Urinary bladder (tissue), 4 donors: ENCODE results near the gene CDKL4. TPM values are rescaled to one million over a fixed set of nuclear protein-coding genes. Genes with fewer than 3 reads are reported as not detected.
"Not testable (repeated sequence)": the region's sequence is repeated elsewhere in the genome, so short reads cannot be mapped to it uniquely, and the experiment has no call there.

Experiments used
- DNase-seq: peaks from one replicate; pipeline ENCODE4 v3.0.0-alpha.2; 2015; ENCODE audit errors: extremely low spot score
- H3K27ac ChIP-seq: one replicate; pipeline ENCODE4 v1.5.1; 2013; ENCODE audit warnings: low read depth, mild to moderate bottlenecking, moderate library complexity
- H3K36me3 ChIP-seq: one replicate; pipeline ENCODE4 v1.6.1; 2013; ENCODE audit warnings: mild to moderate bottlenecking, moderate library complexity; ENCODE audit not compliant: insufficient read depth
- H3K4me1 ChIP-seq: one replicate; pipeline ENCODE4 v1.6.1; 2013; ENCODE audit warnings: mild to moderate bottlenecking, moderate library complexity; ENCODE audit not compliant: insufficient read depth
- H3K4me3 ChIP-seq: one replicate; pipeline ENCODE4 v1.5.1; 2013; ENCODE audit warnings: low read depth, low read length
- WGBS: extraction: QIAGEN DNeasy Blood & Tissue Kit; methylation state at CpG from one replicate; pipeline ENCODE4 v1.1.7; 2013; 5-methylcytosine and 5-hydroxymethylcytosine counted together
- polyA plus RNA-seq: library from polyadenylated mRNA; stranded (reverse); fragments of 200-250 nt; gene quantifications from one replicate; pipeline ENCODE4 v1.2.3, GENCODE V29; 2013
- small RNA-seq: library from RNA; depleted of rRNA; stranded (forward); fragments of <200 nt; gene quantifications from one replicate; pipeline ENCODE3, GENCODE V24; 2014
- total RNA-seq: library from RNA; depleted of rRNA; stranded (reverse); fragments of >200 nt; gene quantifications from one replicate; pipeline ENCODE4 v1.2.3, GENCODE V29; 2014
- donor health status: healthy with polysubstance abuse.
- donor health status: healthy.

CDKL4 gene
- total and polyA plus RNA-seq, 2 donors = 0.11 to 7.5 TPM

GRCh38 chr2:39139511-39140237, 104.1 kb downstream of the CDKL4 start:
- no peak overlapping the region for H3K4me3 ChIP-seq
- DNase-seq = no peak
- H3K27ac ChIP-seq = no peak overlapping the region
- no peaks in the 10 kb centered on the region for H3K4me1 ChIP-seq
- 24% methylated on average over 2 of the region's 2 CpGs for WGBS
- no peaks in the 10 kb centered on the region for H3K36me3 ChIP-seq

- H3K4me3 ChIP-seq = no peak overlapping the region
- H3K36me3 ChIP-seq = no peaks in the 10 kb centered on the region
- 86% methylated on average over 8 of the region's 8 CpGs for WGBS
- no peak for DNase-seq
- H3K27ac ChIP-seq = no peak overlapping the region
- H3K4me1 ChIP-seq = no peaks in the 10 kb centered on the region
Measured at GRCh38 chr2:39138837-39139211, 104.9 kb downstream of the CDKL4 start.

- not testable (repeated sequence) for DNase-seq, H3K4me3 ChIP-seq, H3K4me1 ChIP-seq, H3K36me3 ChIP-seq, H3K27ac ChIP-seq
- WGBS = 95% methylated on average over 18 of the region's 18 CpGs
Measured at GRCh38 chr2:39138187-39138836, 105.5 kb downstream of the CDKL4 start.

- 77% methylated on average over 5 of the region's 5 CpGs for WGBS
- no peak for DNase-seq
- Histone ChIP-seq H3K4me3 (no peak overlapping the region), H3K4me1 (no peaks in the 10 kb centered on the region), H3K36me3 (no peaks in the 10 kb centered on the region), H3K27ac (no peak overlapping the region)
Measured at GRCh38 chr2:39136799-39137198, 107.0 kb downstream of the CDKL4 start.

GRCh38 chr2:39135690-39136259, 108.0 kb downstream of the CDKL4 start:
- Histone ChIP-seq H3K36me3 (no peaks in the 10 kb centered on the region), H3K4me1 (no peaks in the 10 kb centered on the region), H3K27ac (no peak overlapping the region), H3K4me3 (no peak overlapping the region)
- WGBS = 68% methylated on average over 5 of the region's 5 CpGs
- DNase-seq = no peak

- WGBS = 82% methylated on average over 3 of the region's 3 CpGs
- Histone ChIP-seq H3K36me3 (no peaks in the 10 kb centered on the region), H3K4me3 (no peak overlapping the region), H3K27ac (no peak overlapping the region), H3K4me1 (no peaks in the 10 kb centered on the region)
- no peak for DNase-seq
Measured at GRCh38 chr2:39133215-39133851, 110.4 kb downstream of the CDKL4 start.

GRCh38 chr2:39128919-39129391, 114.8 kb downstream of the CDKL4 start:
- 84% methylated on average over 1 of the region's 1 CpG for WGBS
- no peak for DNase-seq
- H3K36me3 ChIP-seq = no peaks in the 10 kb centered on the region
- no peak overlapping the region for H3K27ac ChIP-seq
- no peak overlapping the region for H3K4me3 ChIP-seq
- H3K4me1 ChIP-seq = no peaks in the 10 kb centered on the region

- no peak for DNase-seq
- no peaks in the 10 kb centered on the region for H3K36me3 ChIP-seq
- no peak overlapping the region for H3K4me3 ChIP-seq
- 39% methylated on average over 1 of the region's 1 CpG for WGBS
- no peak overlapping the region for H3K27ac ChIP-seq
- no peaks in the 10 kb centered on the region for H3K4me1 ChIP-seq
Measured at GRCh38 chr2:39127973-39128372, 115.8 kb downstream of the CDKL4 start.

Small RNAs within 50 kb of the gene (small RNA-seq; reads per million reads assigned to genes)
- gene RF00019 (not detected), gene RF00272 (not detected)

Other genes with a start within 250 kb of the CDKL4 start
- gene SOS1, start 122.9 kb downstream of the CDKL4 start, total RNA-seq = 92.6 TPM
- gene SOS1, start 122.9 kb downstream of the CDKL4 start, polyA plus RNA-seq = 17.3 TPM
- gene MAP4K3, start 193.3 kb upstream of the CDKL4 start, total RNA-seq = 208 TPM
- gene MAP4K3, start 193.3 kb upstream of the CDKL4 start, polyA plus RNA-seq = 18.1 TPM